Spleen (tissue), 7 donors: ENCODE results near the gene MYL9.

Experiments used
- CTCF ChIP-seq, 11 experiments: fragments of 200-600 bp in 7 of 11; fragments of 450-650 bp in 4 of 11; sonication (generic) in 4 of 11; IDR thresholded peaks in 8 of 11; conservative IDR thresholded peaks in 3 of 11; 1 replicate in 7 of 11; 2 replicates in 4 of 11; pipeline versions ENCODE4 v1.4.0 to v1.8.0; 2016 to 2021; ENCODE audit warnings: antibody characterized with exemption in 11 of 11, inconsistent platforms in 4 of 11, mild to moderate bottlenecking in 1 of 11
- POLR2A ChIP-seq, 3 donors: fragments of 450-650 bp; IDR thresholded peaks; one replicate each; pipeline ENCODE4 v1.5.1; 2017; ENCODE audit warnings: antibody characterized with exemption in 3 of 3, mild to moderate bottlenecking in 1 of 3
- donor health status: DM: no; HTN: no; CAD: no; lungs with moderate emphysema.
- donor health status: DM: no; HTN: no; CAD: no.
- donor health status: DM: no; HTN: no; CAD: no.

- TF ChIP-seq CTCF (IDR thresholded peaks at IDR 0.05 in 8 of 11, conservative IDR thresholded peaks at IDR 0.05 in 3 of 11) (no peak), POLR2A (IDR thresholded peaks at IDR 0.05) (no peak)
Observed at GRCh38 chr20:36548704-36549627, 7.6 kb downstream of the MYL9 start.
